PC-3 (cell line): ENCODE measurements around the gene RNASE2. TPM values are rescaled to one million over a fixed set of nuclear protein-coding genes. Genes with fewer than 3 reads are reported as not detected.
A peak's percentile ranks its signal among the peaks of the same experiment; 100 is the strongest.

Experiments used
- ATAC-seq: fragments of 200-7000 bp; cut with Tn5 transposase; 2 replicates; pipeline ENCODE4 v1.9.1; 2020; ENCODE audit warnings: mild to moderate bottlenecking, moderate library complexity
- BruUV-seq: library from RNA; stranded (reverse); fragments of 400-500 nt; replicated peaks from 2 replicates; lab custom pipeline; 2021; lab: Mats Ljungman, UMichigan
- CTCF ChIA-PET: fragments of 300-600 bp; sonication (Branson Sonifier 250); formaldehyde crosslinking; loops from one replicate; lab custom pipeline; 2022; ENCODE audit warnings: antibody characterized with exemption; lab: Charles Lee
- POLR2A ChIA-PET: fragments of 300-600 bp; sonication (Branson Sonifier 250); formaldehyde crosslinking; loops from one replicate; lab custom pipeline; 2022; ENCODE audit warnings: antibody characterized with exemption; ENCODE audit not compliant: unreplicated experiment; lab: Charles Lee
- DNase-seq: peaks from one replicate; pipeline ENCODE4 v3.0.0-alpha.2; 2015
- H2AFZ ChIP-seq: fragments of 300-600 bp; sonication (generic); 2 replicates; pipeline ENCODE4 v1.6.0; 2016; ENCODE audit warnings: antibody characterized with exemption, low read length
- H3F3A ChIP-seq: fragments of 300-600 bp; sonication (generic); one replicate; pipeline ENCODE4 v1.6.0; 2017; ENCODE audit warnings: antibody characterized with exemption, low read length, control low read depth, mild to moderate bottlenecking; ENCODE audit not compliant: unreplicated experiment
- H3K27ac ChIP-seq: fragments of 300-600 bp; sonication (generic); 2 replicates; pipeline ENCODE4 v1.5.1; 2016; ENCODE audit warnings: mild to moderate bottlenecking, low read length
- H3K27me3 ChIP-seq: fragments of 300-600 bp; sonication (generic); 2 replicates; pipeline ENCODE4 v1.6.1; 2016; ENCODE audit warnings: low read length, mixed read lengths
- H3K36me3 ChIP-seq: fragments of 300-600 bp; sonication (generic); 2 replicates; pipeline ENCODE4 v1.6.1; 2016; ENCODE audit warnings: low read depth, mixed run types, low read length, mixed read lengths
- H3K4me1 ChIP-seq: fragments of 300-600 bp; sonication (generic); 2 replicates; pipeline ENCODE4 v1.5.1; 2016; ENCODE audit warnings: low read length; ENCODE audit not compliant: insufficient read depth
- H3K4me2 ChIP-seq: fragments of 300-600 bp; sonication (generic); 2 replicates; pipeline ENCODE4 v1.6.0; 2016; ENCODE audit warnings: low read length
- H3K4me3 ChIP-seq: fragments of 300-600 bp; sonication (generic); 2 replicates; pipeline ENCODE4 v1.5.1; 2016; ENCODE audit warnings: mild to moderate bottlenecking, low read length, mixed read lengths
- H3K79me2 ChIP-seq: fragments of 300-600 bp; sonication (generic); 2 replicates; pipeline ENCODE4 v1.6.1; 2017; ENCODE audit warnings: low read length, mixed read lengths
- H3K9ac ChIP-seq: fragments of 300-600 bp; sonication (generic); 2 replicates; pipeline ENCODE4 v1.6.0; 2016; ENCODE audit warnings: mild to moderate bottlenecking, low read length
- H3K9me2 ChIP-seq: fragments of 300-600 bp; sonication (generic); replicated peaks from 2 replicates; pipeline ENCODE4 v1.6.1; 2016; ENCODE audit warnings: mixed run types, low read length, mixed read lengths
- H3K9me3 ChIP-seq: fragments of 300-600 bp; sonication (generic); 2 replicates; pipeline ENCODE4 v1.6.1; 2016; ENCODE audit warnings: low read length, mixed read lengths
- H4K20me1 ChIP-seq: fragments of 300-600 bp; sonication (generic); 2 replicates; pipeline ENCODE4 v1.6.1; 2016; ENCODE audit warnings: low read length, mixed read lengths
- CTCF ChIP-seq: fragments of 300-600 bp; sonication (generic); conservative IDR thresholded peaks from 2 replicates; pipeline ENCODE4 v1.5.1; 2017; ENCODE audit warnings: antibody characterized with exemption, low read depth, mild to moderate bottlenecking, low read length
- EZH2 ChIP-seq: fragments of 300-600 bp; sonication (generic); IDR thresholded peaks from one replicate; pipeline ENCODE4 v1.6.1; 2017; ENCODE audit warnings: antibody characterized with exemption, mild to moderate bottlenecking, low read length; ENCODE audit not compliant: unreplicated experiment
- EZH2phosphoT487 ChIP-seq: fragments of 300-600 bp; sonication (generic); IDR thresholded peaks from 2 replicates; pipeline ENCODE4 v1.6.1; 2018; ENCODE audit warnings: mild to moderate bottlenecking, antibody characterized with exemption, low read length, borderline replicate concordance
- intact Hi-C: fragments of 100-400 bp; cut with micrococcal nuclease; formaldehyde crosslinking; loops from 2 replicates; pipeline ENCODE4 v1.9.0; 2023
- total RNA-seq: library from RNA; depleted of rRNA; stranded (reverse); fragments of >200 nt; gene quantifications from 2 replicates; pipeline ENCODE4 v1.2.3, GENCODE V29; 2014

The RNASE2 gene
- total RNA-seq, 1 experiment from 2014 or later, result not detected

- no peaks in the 10 kb centered on the region for H3K9me2 ChIP-seq
- no peaks in the 10 kb centered on the region for H4K20me1 ChIP-seq
- H3K4me2 ChIP-seq, result no peak within 1 kb of the TSS
- POLR2A ChIA-PET, result no interaction called here
- no peaks in the 10 kb centered on the region; the same call in 1 of the 2 replicates for H3K4me1 ChIP-seq
- H2AFZ ChIP-seq, result no peak within 1 kb of the TSS
- DNase-seq, result peak; percentile 38
- no peak for TF ChIP-seq EZH2
- no peak for TF ChIP-seq CTCF
- TF ChIP-seq EZH2phosphoT487, result no peak
- H3K4me3 ChIP-seq, result no peak within 1 kb of the TSS
- no peak within 1 kb of the TSS for H3K27ac ChIP-seq
- no peaks in the 10 kb centered on the region for H3K9me3 ChIP-seq
- no peaks in the 10 kb centered on the region for H3F3A ChIP-seq
- no peaks in the 10 kb centered on the region for H3K79me2 ChIP-seq
- CTCF ChIA-PET, result interaction anchor here (0.7 to 1.2 kb wide), 2 partner anchors 16 to 28 kb away, joined by 3 to 6 read pairs; no protein-coding TSS in a partner anchor
- peak; percentile 22; the same call in 1 of the 2 replicates for ATAC-seq
- no TSS peak for BruUV-seq
- intact Hi-C loops, result no loop called here
- no peak within 1 kb of the TSS for H3K9ac ChIP-seq
- H3K36me3 ChIP-seq, result peaks cover 27% of the 10 kb centered on the region
- no peaks in the 10 kb centered on the region for H3K27me3 ChIP-seq
Measured at GRCh38 chr14:20998674-20999366, 43.5 kb downstream of the RNASE2 start, which contains the start of gene SLC39A2. Gene SLC39A2, plus strand, starts transcription at chr14:20999293. Its CDS starts 154 bp downstream, at chr14:20999447.

- peaks cover 20% of the 10 kb centered on the region for H3K36me3 ChIP-seq
- H3K4me3 ChIP-seq, result no peak overlapping the region
- no peak overlapping the region for H2AFZ ChIP-seq
- DNase-seq, result no peak
- no peak overlapping the region for H3K27ac ChIP-seq
- no TSS peak for BruUV-seq
- H3K79me2 ChIP-seq, result no peaks in the 10 kb centered on the region
- intact Hi-C loops, result no loop called here
- H3K4me1 ChIP-seq, result no peaks in the 10 kb centered on the region; the same call in 1 of the 2 replicates
- ChIA-PET POLR2A (no interaction called here), CTCF (no interaction called here)
- H3K9me3 ChIP-seq, result no peaks in the 10 kb centered on the region
- no peaks in the 10 kb centered on the region for H3K9me2 ChIP-seq
- no peak overlapping the region for H3K4me2 ChIP-seq
- TF ChIP-seq EZH2 (no peak), EZH2phosphoT487 (no peak), CTCF (no peak)
- no peaks in the 10 kb centered on the region for H3F3A ChIP-seq
- no peak for ATAC-seq
- no peaks in the 10 kb centered on the region for H3K27me3 ChIP-seq
- H4K20me1 ChIP-seq, result no peaks in the 10 kb centered on the region
- no peak overlapping the region for H3K9ac ChIP-seq
Measured at GRCh38 chr14:20999591-20999990, 44.3 kb downstream of the RNASE2 start.

GRCh38 chr14:21001218-21001617 lies 45.9 kb downstream of the RNASE2 start:
- Histone ChIP-seq H3K27me3 (no peaks in the 10 kb centered on the region), H3K36me3 (peaks cover 5% of the 10 kb centered on the region), H3F3A (no peaks in the 10 kb centered on the region), H3K4me3 (no peak overlapping the region), H3K9me3 (no peaks in the 10 kb centered on the region), H3K79me2 (no peaks in the 10 kb centered on the region), H3K4me1 (no peaks in the 10 kb centered on the region; the same call in 1 of the 2 replicates), H3K9ac (no peak overlapping the region), H3K4me2 (no peak overlapping the region), H2AFZ (no peak overlapping the region), H3K9me2 (no peaks in the 10 kb centered on the region), H4K20me1 (no peaks in the 10 kb centered on the region), H3K27ac (no peak overlapping the region)
- DNase-seq (no peak), ATAC-seq (no peak)
- intact Hi-C loops, result no loop called here
- POLR2A ChIA-PET, result no interaction called here
- CTCF ChIA-PET, result interaction anchor here (1.3 kb wide), 1 partner anchor 30 kb away, joined by 7 read pairs; no protein-coding TSS in a partner anchor
- BruUV-seq, result no TSS peak
- TF ChIP-seq EZH2, result no peak
- no peak for TF ChIP-seq EZH2phosphoT487
- no peak for TF ChIP-seq CTCF
